ENCODE data around the gene AK9. TPM values are rescaled to one million over a fixed set of nuclear protein-coding genes. Genes with fewer than 3 reads are reported as not detected.

The AK9 gene
- total RNA-seq, 1 experiment from 2014 or later = 2.3 TPM

- Histone ChIP-seq H3K4me3 (ENCODE audit: low read depth in 2 of 2, low read length in 2 of 2) (no peak overlapping the region), H3K27ac (ENCODE audit: low read length) (no peak overlapping the region), H3K27me3 (ENCODE audit: control insufficient read depth, insufficient read depth, low read length) (no peaks in the 10 kb centered on the region), H3K36me3 (ENCODE audit: control insufficient read depth, insufficient read depth, low read length) (no peaks in the 10 kb centered on the region), H3K4me1 (ENCODE audit: control insufficient read depth, insufficient read depth, low read length) (peaks cover 6% of the 10 kb centered on the region), H3K9me3 (ENCODE audit: control insufficient read depth, insufficient read depth, low read depth, low read length) (no peaks in the 10 kb centered on the region)
- DNase-seq (ENCODE audit: low read depth, low spot score) (no peak), ATAC-seq (no peak)
- BruUV-seq (replicated peaks) = no TSS peak
- in situ Hi-C loops (cut with HindIII; ENCODE audit: low pct_unique_long_range_greater_than_20kb, low sequenced_read_pairs) = no loop called here
- CTCF ChIA-PET = no interaction called here
- TF ChIP-seq, protein P1, sequence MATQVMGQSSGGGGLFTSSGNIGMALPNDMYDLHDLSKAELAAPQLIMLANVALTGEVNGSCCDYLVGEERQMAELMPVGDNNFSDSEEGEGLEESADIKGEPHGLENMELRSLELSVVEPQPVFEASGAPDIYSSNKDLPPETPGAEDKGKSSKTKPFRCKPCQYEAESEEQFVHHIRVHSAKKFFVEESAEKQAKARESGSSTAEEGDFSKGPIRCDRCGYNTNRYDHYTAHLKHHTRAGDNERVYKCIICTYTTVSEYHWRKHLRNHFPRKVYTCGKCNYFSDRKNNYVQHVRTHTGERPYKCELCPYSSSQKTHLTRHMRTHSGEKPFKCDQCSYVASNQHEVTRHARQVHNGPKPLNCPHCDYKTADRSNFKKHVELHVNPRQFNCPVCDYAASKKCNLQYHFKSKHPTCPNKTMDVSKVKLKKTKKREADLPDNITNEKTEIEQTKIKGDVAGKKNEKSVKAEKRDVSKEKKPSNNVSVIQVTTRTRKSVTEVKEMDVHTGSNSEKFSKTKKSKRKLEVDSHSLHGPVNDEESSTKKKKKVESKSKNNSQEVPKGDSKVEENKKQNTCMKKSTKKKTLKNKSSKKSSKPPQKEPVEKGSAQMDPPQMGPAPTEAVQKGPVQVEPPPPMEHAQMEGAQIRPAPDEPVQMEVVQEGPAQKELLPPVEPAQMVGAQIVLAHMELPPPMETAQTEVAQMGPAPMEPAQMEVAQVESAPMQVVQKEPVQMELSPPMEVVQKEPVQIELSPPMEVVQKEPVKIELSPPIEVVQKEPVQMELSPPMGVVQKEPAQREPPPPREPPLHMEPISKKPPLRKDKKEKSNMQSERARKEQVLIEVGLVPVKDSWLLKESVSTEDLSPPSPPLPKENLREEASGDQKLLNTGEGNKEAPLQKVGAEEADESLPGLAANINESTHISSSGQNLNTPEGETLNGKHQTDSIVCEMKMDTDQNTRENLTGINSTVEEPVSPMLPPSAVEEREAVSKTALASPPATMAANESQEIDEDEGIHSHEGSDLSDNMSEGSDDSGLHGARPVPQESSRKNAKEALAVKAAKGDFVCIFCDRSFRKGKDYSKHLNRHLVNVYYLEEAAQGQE (IDR thresholded peaks at IDR 0.05; ENCODE audit: insufficient read depth in 1 of 2, low read depth in 2 of 2, low read length in 1 of 2) = no peak
- TF ChIP-seq POLR2AphosphoS5 (IDR thresholded peaks at IDR 0.05; ENCODE audit: low read depth, low read length) = no peak
- TF ChIP-seq TCF7L2 (IDR thresholded peaks at IDR 0.05; ENCODE audit: low read depth, low read length) = no peak
- TF ChIP-seq CTCF (IDR thresholded peaks at IDR 0.05) = no peak
- no peak for TF ChIP-seq SIN3A (IDR thresholded peaks at IDR 0.05; ENCODE audit: borderline replicate concordance, insufficient read depth, low read depth, low read length)
- intact Hi-C loops (cut with micrococcal nuclease; ENCODE audit: unreplicated experiment) = no loop called here
- POLR2A ChIA-PET = interaction anchor here (0.5 kb wide), 1 partner anchor 30 kb away, joined by 8 read pairs; no protein-coding TSS in a partner anchor
Measured at GRCh38 chr6:109449795-109450673, 241.0 kb downstream of the AK9 start.

DNA sequence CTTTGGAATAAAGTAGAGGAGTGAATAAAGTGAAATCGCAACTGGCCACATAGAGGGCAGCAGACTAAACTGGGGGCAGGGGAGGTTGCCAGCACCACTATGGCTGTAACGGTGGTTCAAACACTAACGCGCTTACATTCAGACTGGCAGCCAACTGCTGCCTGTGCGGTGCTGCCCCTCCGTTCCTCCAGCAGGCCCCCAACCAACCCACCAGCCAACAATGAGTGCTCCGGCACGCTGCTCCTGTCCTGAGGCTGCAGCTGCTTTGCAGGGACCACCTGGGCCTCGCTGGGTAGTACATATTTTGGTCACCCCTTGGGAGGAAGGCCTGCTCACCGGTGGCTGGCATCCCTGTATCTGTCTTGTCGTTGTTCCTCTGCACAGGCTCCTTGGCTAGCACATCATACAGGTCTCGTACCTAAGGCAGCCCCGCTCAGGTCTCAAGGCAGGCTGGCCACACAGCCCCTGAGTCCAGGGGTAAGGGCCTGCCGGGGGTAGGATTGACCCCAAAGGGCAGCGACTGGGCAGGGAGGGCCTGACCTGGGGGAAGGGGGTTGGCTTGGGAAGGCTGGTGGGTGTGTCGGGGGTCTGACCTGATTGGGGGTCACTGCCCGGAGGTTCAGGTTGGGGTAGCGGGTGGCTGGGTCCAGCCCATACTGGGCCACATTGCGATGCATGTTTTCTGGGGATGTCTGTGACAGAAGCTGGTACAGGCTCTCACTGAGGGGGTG, 241.8 kb downstream of the AK9 start:
- intact Hi-C loops (cut with micrococcal nuclease; ENCODE audit: unreplicated experiment) = no loop called here

More for the DNA sequence above, 241.8 kb downstream of the AK9 start:
- ChIA-PET CTCF (interaction anchor here (0.6 to 1.2 kb wide), 2 partner anchors 11 to 33 kb away, joined by 3 to 4 read pairs; no protein-coding TSS in a partner anchor), POLR2A (interaction anchor here (1.0 kb wide), 1 partner anchor 1425 kb away, joined by 3 read pairs; no protein-coding TSS in a partner anchor)
- DNase-seq (ENCODE audit: low read depth, low spot score) (no peak), ATAC-seq (no peak)
- H3K27me3 ChIP-seq (ENCODE audit: control insufficient read depth, insufficient read depth, low read length) = no peaks in the 10 kb centered on the region
- TF ChIP-seq, protein P1 (IDR thresholded peaks at IDR 0.05; ENCODE audit: insufficient read depth in 1 of 2, low read depth in 2 of 2, low read length in 1 of 2) = no peak
- peak; percentile 11; the same call in 1 of the 2 replicates for TF ChIP-seq POLR2AphosphoS5 (IDR thresholded peaks at IDR 0.05; ENCODE audit: low read depth, low read length)
- H3K9me3 ChIP-seq (ENCODE audit: control insufficient read depth, insufficient read depth, low read depth, low read length) = no peaks in the 10 kb centered on the region
- peaks cover under 1% of the 10 kb centered on the region for H3K4me1 ChIP-seq (ENCODE audit: control insufficient read depth, insufficient read depth, low read length)
- in situ Hi-C loops (cut with HindIII; ENCODE audit: low pct_unique_long_range_greater_than_20kb, low sequenced_read_pairs) = no loop called here
- no TSS peak for BruUV-seq (replicated peaks)
- 0 out of 2 replicates have a peak, but pooled peaks cover 2% of the 10 kb centered on the region for H3K36me3 ChIP-seq (ENCODE audit: control insufficient read depth, insufficient read depth, low read length)
- no peak overlapping the region for H3K4me3 ChIP-seq (ENCODE audit: low read depth in 2 of 2, low read length in 2 of 2)
- no peak overlapping the region for H3K27ac ChIP-seq (ENCODE audit: low read length)
